Fibroblast of lung (primary cell): ENCODE data around the gene UQCR11. TPM values are rescaled to one million over a fixed set of nuclear protein-coding genes. Genes with fewer than 3 reads are reported as not detected.

Experiments
- DNase-seq, 2 donors: peaks; one replicate each; pipeline versions ENCODE4 v3.0.0 to v3.0.0-alpha.2; 2010; ENCODE audit warnings: low read depth in 2 of 2
- H2AFZ ChIP-seq: 2 replicates; pipeline ENCODE4 v1.5.1; 2012; ENCODE audit warnings: low read length, control low read depth, inconsistent platforms
- H3K27ac ChIP-seq: 2 replicates; pipeline ENCODE4 v1.5.1; 2011; ENCODE audit warnings: low read length, control low read depth; ENCODE audit not compliant: insufficient read depth
- H3K27me3 ChIP-seq: 2 replicates; pipeline ENCODE4 v1.5.1; 2011; ENCODE audit warnings: mild to moderate bottlenecking, low read length; ENCODE audit not compliant: control insufficient read depth, insufficient read depth
- H3K36me3 ChIP-seq: 2 replicates; pipeline ENCODE4 v1.5.1; 2011; ENCODE audit warnings: low read length; ENCODE audit not compliant: control insufficient read depth, insufficient read depth
- H3K4me1 ChIP-seq: 2 replicates; pipeline ENCODE4 v1.5.1; 2011; ENCODE audit warnings: low read length; ENCODE audit not compliant: control insufficient read depth, insufficient read depth; ENCODE audit errors: extremely low read depth
- H3K4me2 ChIP-seq: 2 replicates; pipeline ENCODE4 v1.5.1; 2011; ENCODE audit warnings: low read length, control low read depth; ENCODE audit not compliant: insufficient read depth; ENCODE audit errors: extremely low read depth
- H3K4me3 ChIP-seq, 4 experiments: fragments of 200-600 bp in 1 of 4; sonication (generic) in 1 of 4; replicated peaks in 1 of 4; 2 replicates each; pipeline ENCODE4 v1.5.1; 2011 to 2016; ENCODE audit warnings: low read length in 4 of 4, low read depth in 3 of 4, mild to moderate bottlenecking in 3 of 4, control low read depth in 2 of 4, inconsistent platforms in 1 of 4, mixed read lengths in 1 of 4; ENCODE audit not compliant: insufficient read depth in 1 of 4; ENCODE audit errors: control extremely low read depth in 1 of 4
- H3K79me2 ChIP-seq: 2 replicates; pipeline ENCODE4 v1.5.1; 2012; ENCODE audit warnings: mild to moderate bottlenecking, low read length, inconsistent platforms; ENCODE audit not compliant: control insufficient read depth, insufficient read depth
- H3K9ac ChIP-seq: 2 replicates; pipeline ENCODE4 v1.5.1; 2011; ENCODE audit warnings: mild to moderate bottlenecking, low read length, control low read depth; ENCODE audit not compliant: insufficient read depth
- H3K9me3 ChIP-seq: 2 replicates; pipeline ENCODE4 v1.5.1; 2012; ENCODE audit warnings: low read depth, low read length; ENCODE audit not compliant: control insufficient read depth, insufficient read depth
- H4K20me1 ChIP-seq: 2 replicates; pipeline ENCODE4 v1.5.1; 2011; ENCODE audit warnings: low read length; ENCODE audit not compliant: control insufficient read depth, insufficient read depth; ENCODE audit errors: extremely low read depth
- EZH2 ChIP-seq: IDR thresholded peaks from 2 replicates; pipeline ENCODE4 v1.5.1; 2012; ENCODE audit warnings: low read length, control low read depth, mild to moderate bottlenecking; ENCODE audit errors: missing control alignments
- polyA plus RNA-seq, 2 donors: library from polyadenylated mRNA; depleted of rRNA in 1 of 2; stranded (reverse) in 1 of 2; unstranded in 1 of 2; fragments of >200 nt; gene quantifications; 2 replicates each; pipeline ENCODE4 v1.2.1, GENCODE V29; 2011 to 2012; ENCODE audit warnings: missing spikeins in 1 of 2
- total RNA-seq: library from RNA; depleted of rRNA; stranded (reverse); fragments of >200 nt; gene quantifications from 2 replicates; pipeline ENCODE4 v1.2.1, GENCODE V29; 2014
- TF ChIP-seq, protein P1 (sequence below), 2 donors: IDR thresholded peaks in 1 of 2; conservative IDR thresholded peaks in 1 of 2; 1 replicate in 1 of 2; 2 replicates in 1 of 2; pipeline ENCODE4 v1.5.1; 2011 to 2012; ENCODE audit warnings: low read length in 2 of 2, control low read depth in 1 of 2, inconsistent platforms in 1 of 2, low read depth in 1 of 2, mild to moderate bottlenecking in 1 of 2

UQCR11 gene
- total and polyA plus RNA-seq, 2 donors (not counting 1 experiment from before 2014, with no cell fraction given): 89.2 to 101 TPM

DNA sequence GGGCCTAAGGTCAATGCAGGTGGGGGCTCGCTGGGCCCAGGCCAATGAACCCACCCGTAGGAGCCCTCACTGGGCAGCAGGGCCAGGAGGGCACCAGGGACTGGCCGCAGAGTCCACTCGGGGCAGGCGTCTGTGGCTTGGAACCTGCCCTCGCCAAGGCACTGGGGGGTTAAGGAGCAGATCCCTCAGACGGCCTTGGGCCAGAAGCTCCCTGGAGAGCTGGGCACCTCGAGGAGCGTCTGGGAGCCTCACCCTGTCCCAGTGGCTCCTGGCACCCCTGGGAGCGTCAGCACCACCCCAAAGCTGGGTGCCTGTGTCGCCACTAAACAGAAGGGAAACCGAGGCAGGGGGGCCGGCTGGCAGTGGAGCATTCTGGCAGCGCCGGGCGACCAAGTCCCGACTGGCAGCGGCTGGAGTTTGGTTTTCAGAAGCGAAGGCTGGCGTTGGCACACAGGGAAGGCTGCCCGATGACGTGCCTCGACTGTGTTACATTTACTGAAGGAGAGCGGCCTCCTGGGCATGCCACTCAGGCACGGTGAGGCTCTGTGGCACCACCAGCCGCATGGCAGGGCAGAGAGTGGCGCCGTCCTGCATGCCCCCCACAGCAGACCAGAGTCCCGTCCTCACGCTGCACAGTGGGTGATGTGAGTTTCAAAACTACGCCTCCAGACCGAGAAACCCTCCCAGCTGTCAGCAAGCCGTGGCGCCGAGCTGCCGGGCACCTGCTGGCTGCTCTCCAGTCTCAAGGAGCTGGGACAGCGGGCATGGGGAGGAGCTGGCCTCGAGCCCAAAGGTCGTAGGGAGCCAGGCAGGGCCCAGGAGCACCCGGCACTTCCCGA lies 28.0 kb downstream of the UQCR11 start:
- Histone ChIP-seq H3K9me3 (no peaks in the 10 kb centered on the region), H3K79me2 (no peaks in the 10 kb centered on the region), H3K9ac (no peak overlapping the region), H3K36me3 (peaks cover 24% of the 10 kb centered on the region), H3K27me3 (no peaks in the 10 kb centered on the region), H3K4me3 (no peak overlapping the region), H3K27ac (no peak overlapping the region), H3K4me2 (no peak overlapping the region), H2AFZ (no peak overlapping the region), H3K4me1 (no peaks in the 10 kb centered on the region), H4K20me1 (no peaks in the 10 kb centered on the region)
- DNase-seq: no peak
- TF ChIP-seq, protein P1, sequence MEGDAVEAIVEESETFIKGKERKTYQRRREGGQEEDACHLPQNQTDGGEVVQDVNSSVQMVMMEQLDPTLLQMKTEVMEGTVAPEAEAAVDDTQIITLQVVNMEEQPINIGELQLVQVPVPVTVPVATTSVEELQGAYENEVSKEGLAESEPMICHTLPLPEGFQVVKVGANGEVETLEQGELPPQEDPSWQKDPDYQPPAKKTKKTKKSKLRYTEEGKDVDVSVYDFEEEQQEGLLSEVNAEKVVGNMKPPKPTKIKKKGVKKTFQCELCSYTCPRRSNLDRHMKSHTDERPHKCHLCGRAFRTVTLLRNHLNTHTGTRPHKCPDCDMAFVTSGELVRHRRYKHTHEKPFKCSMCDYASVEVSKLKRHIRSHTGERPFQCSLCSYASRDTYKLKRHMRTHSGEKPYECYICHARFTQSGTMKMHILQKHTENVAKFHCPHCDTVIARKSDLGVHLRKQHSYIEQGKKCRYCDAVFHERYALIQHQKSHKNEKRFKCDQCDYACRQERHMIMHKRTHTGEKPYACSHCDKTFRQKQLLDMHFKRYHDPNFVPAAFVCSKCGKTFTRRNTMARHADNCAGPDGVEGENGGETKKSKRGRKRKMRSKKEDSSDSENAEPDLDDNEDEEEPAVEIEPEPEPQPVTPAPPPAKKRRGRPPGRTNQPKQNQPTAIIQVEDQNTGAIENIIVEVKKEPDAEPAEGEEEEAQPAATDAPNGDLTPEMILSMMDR (conservative IDR thresholded peaks at IDR 0.05 in 1 of 2, IDR thresholded peaks at IDR 0.05 in 1 of 2; ENCODE audit: low read depth in 1 of 2, low read length in 2 of 2): no peak
- TF ChIP-seq EZH2: no peak

DNA sequence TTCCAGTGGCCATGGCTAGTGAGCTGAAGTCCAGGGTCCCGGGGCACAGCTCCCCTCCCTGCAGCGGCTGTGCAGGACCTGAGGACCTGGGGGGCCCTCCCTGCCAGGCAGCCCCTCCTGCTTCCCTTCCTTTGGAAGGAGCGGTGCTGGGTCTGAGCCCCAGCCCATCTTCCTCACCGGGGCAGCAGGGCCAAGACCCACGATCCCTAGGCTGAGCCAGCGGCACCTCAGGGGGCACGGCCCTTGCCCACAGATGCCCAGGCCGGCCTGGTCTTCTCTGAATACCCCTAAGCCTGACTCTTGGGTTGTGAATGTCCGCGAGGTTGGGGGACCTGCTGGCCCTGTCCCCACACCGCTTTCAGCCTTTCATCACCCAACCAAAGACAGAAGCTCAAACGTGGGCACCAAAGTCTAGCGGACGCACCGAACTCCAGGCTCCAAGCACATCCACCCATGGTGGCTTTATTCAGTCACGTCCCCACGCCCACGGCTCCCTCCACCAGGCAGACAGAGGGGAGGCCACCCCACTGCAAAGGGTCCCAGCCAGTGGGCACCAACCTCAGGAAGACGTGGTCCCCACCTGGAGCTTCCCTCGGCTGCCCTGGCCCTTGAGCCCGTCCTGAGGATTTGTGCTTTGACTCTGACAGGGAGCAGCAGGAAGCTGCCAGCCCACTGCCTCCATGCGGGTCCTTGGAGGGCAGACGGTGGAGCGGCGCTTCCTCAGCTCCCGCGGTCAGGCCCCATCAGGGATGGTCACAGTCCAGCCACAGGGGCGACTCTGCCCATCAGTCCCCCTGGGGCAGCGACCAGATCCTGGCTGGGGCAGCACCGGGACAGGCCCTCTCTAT lies 28.8 kb downstream of the UQCR11 start:
- H3K27ac ChIP-seq: no peak overlapping the region

More for the DNA sequence above, 28.8 kb downstream of the UQCR11 start:
- Histone ChIP-seq H3K36me3 (peaks cover 23% of the 10 kb centered on the region), H3K27me3 (no peaks in the 10 kb centered on the region), H3K9ac (no peak overlapping the region), H4K20me1 (no peaks in the 10 kb centered on the region), H3K4me1 (no peaks in the 10 kb centered on the region), H3K4me2 (no peak overlapping the region), H2AFZ (no peak overlapping the region), H3K79me2 (no peaks in the 10 kb centered on the region), H3K9me3 (no peaks in the 10 kb centered on the region), H3K4me3 (no peak overlapping the region)
- no peak for DNase-seq
- no peak for TF ChIP-seq EZH2
- TF ChIP-seq, protein P1 (conservative IDR thresholded peaks at IDR 0.05 in 1 of 2, IDR thresholded peaks at IDR 0.05 in 1 of 2; ENCODE audit: low read depth in 1 of 2, low read length in 2 of 2): no peak
